GM18505 (cell line): ENCODE measurements around the gene IYD.

Experiments
- ATAC-seq: cut with Tn5 transposase; IDR thresholded peaks from one replicate; pipeline ENCODE4 v1.9.1; 2021; ENCODE audit not compliant: unreplicated experiment
- POLR2A ChIP-seq: IDR thresholded peaks from 4 replicates; pipeline ENCODE4 v1.6.1; 2011; ENCODE audit warnings: borderline replicate concordance; ENCODE audit not compliant: insufficient read depth, insufficient read length; ENCODE audit errors: extremely low read depth

IYD gene

GRCh38 chr6:150368762-150369161, at the start of gene IYD:
Gene IYD, plus strand, starts transcription at chr6:150369012. Its CDS starts 20 bp downstream, at chr6:150369032.
- no peak for ATAC-seq
- TF ChIP-seq POLR2A, result no peak

- TF ChIP-seq POLR2A, result no peak
These were observed 48.9 kb upstream of the IYD start for GRCh38 chr6:150319924-150320323.

GRCh38 chr6:150320442-150320841, 48.4 kb upstream of the IYD start:
- ATAC-seq, result no peak
- no peak for TF ChIP-seq POLR2A

More at GRCh38 chr6:150319924-150320323, 48.9 kb upstream of the IYD start:
- no peak for ATAC-seq

- no peak for TF ChIP-seq POLR2A
- ATAC-seq, result no peak
These were observed 46.3 kb upstream of the IYD start for GRCh38 chr6:150322466-150322871.

GRCh38 chr6:150323205-150323604, 45.6 kb upstream of the IYD start:
- no peak for ATAC-seq
- TF ChIP-seq POLR2A, result no peak

- no peak for ATAC-seq
- no peak for TF ChIP-seq POLR2A
These were observed 44.8 kb upstream of the IYD start for GRCh38 chr6:150324044-150324443.

- ATAC-seq, result no peak
- TF ChIP-seq POLR2A, result no peak
These were observed 43.6 kb upstream of the IYD start for GRCh38 chr6:150325066-150325772.

GRCh38 chr6:150327117-150327774, 41.6 kb upstream of the IYD start:
- no peak for ATAC-seq
- TF ChIP-seq POLR2A, result no peak

GRCh38 chr6:150328744-150329405, 39.9 kb upstream of the IYD start:
- TF ChIP-seq POLR2A, result no peak
- no peak for ATAC-seq

GRCh38 chr6:150331344-150331743, 37.5 kb upstream of the IYD start:
- TF ChIP-seq POLR2A, result no peak
- no peak for ATAC-seq

- no peak for ATAC-seq
- no peak for TF ChIP-seq POLR2A
These were observed 35.8 kb upstream of the IYD start for GRCh38 chr6:150332939-150333584.

- no peak for TF ChIP-seq POLR2A
- no peak for ATAC-seq
These were observed 35.2 kb upstream of the IYD start for GRCh38 chr6:150333585-150333941.
